WERI-Rb-1 (cell line): ENCODE results near the gene S100B.

Experiments used
- DNase-seq: peaks from one replicate; pipeline ENCODE4 v3.0.0-alpha.2; 2020
- H3K27ac ChIP-seq: fragments of 250-450 bp; sonication (Bioruptor Pico); 2 replicates; pipeline ENCODE4 v1.5.1; 2020; ENCODE audit warnings: mild to moderate bottlenecking, moderate library complexity
- H3K27me3 ChIP-seq: fragments of 250-450 bp; sonication (Bioruptor Pico); 2 replicates; pipeline ENCODE4 v1.5.1; 2021; ENCODE audit warnings: mild to moderate bottlenecking, low read depth, moderate library complexity; ENCODE audit not compliant: insufficient read depth, severe bottlenecking
- H3K36me3 ChIP-seq: fragments of 250-450 bp; sonication (Bioruptor Pico); 2 replicates; pipeline ENCODE4 v1.5.1; 2020; ENCODE audit warnings: mild to moderate bottlenecking, moderate library complexity
- H3K4me3 ChIP-seq: 2 replicates; pipeline ENCODE4 v1.5.1; 2011; ENCODE audit warnings: low read depth, mild to moderate bottlenecking, control low read depth, low read length
- H3K9me3 ChIP-seq: fragments of 250-450 bp; sonication (Bioruptor Pico); 2 replicates; pipeline ENCODE4 v1.5.1; 2021; ENCODE audit warnings: mild to moderate bottlenecking, moderate library complexity; ENCODE audit not compliant: severe bottlenecking
- CTCF ChIP-seq: IDR thresholded peaks from 2 replicates; pipeline ENCODE4 v1.5.1; 2011; ENCODE audit warnings: low read depth, mild to moderate bottlenecking, control low read depth, inconsistent platforms, low read length

Gene S100B

GRCh38 chr21:46568562-46568961 lies 36.3 kb downstream of the S100B start:
- DNase-seq, result no peak
- TF ChIP-seq CTCF, result no peak

GRCh38 chr21:46567348-46567747 lies 37.5 kb downstream of the S100B start:
- TF ChIP-seq CTCF, result no peak
- Histone ChIP-seq H3K9me3 (no peaks in the 10 kb centered on the region), H3K36me3 (peaks cover 60% of the 10 kb centered on the region), H3K27me3 (no peaks in the 10 kb centered on the region), H3K4me3 (no peak overlapping the region), H3K27ac (no peak overlapping the region)
- DNase-seq, result no peak

More at GRCh38 chr21:46568562-46568961, 36.3 kb downstream of the S100B start:
- Histone ChIP-seq H3K36me3 (peaks cover 50% of the 10 kb centered on the region), H3K9me3 (no peaks in the 10 kb centered on the region), H3K27ac (no peak overlapping the region), H3K4me3 (no peak overlapping the region), H3K27me3 (no peaks in the 10 kb centered on the region)

GRCh38 chr21:46564391-46564790 lies 40.5 kb downstream of the S100B start:
- Histone ChIP-seq H3K27ac (no peak overlapping the region), H3K36me3 (peaks cover 65% of the 10 kb centered on the region)
- no peak for DNase-seq

GRCh38 chr21:46562964-46563607 lies 41.8 kb downstream of the S100B start:
- no peak for DNase-seq

More at GRCh38 chr21:46564391-46564790, 40.5 kb downstream of the S100B start:
- Histone ChIP-seq H3K4me3 (no peak overlapping the region), H3K9me3 (no peaks in the 10 kb centered on the region), H3K27me3 (no peaks in the 10 kb centered on the region)
- TF ChIP-seq CTCF, result no peak

DNA sequence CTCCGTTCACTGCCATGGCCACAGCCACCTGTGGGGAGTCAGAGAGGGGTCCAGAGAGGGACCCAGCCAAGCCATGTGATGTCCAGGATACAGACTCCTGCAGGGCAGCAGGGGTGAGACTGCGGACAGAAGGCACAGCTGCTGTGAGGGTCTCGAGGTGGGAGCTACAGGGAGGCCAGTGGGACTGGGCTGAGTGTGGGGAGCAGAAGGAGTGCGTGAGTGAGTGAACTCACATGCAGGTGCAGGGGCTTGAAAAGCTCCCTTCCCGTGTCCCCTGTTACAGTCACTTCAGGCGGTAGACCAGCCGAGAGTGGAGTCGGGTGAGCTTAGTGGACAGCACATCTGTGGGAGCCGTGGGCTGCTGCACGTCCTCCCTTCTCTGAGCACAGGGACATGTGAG lies 42.4 kb downstream of the S100B start:
- Histone ChIP-seq H3K9me3 (no peaks in the 10 kb centered on the region), H3K36me3 (peaks cover 61% of the 10 kb centered on the region), H3K4me3 (no peak overlapping the region), H3K27me3 (no peaks in the 10 kb centered on the region), H3K27ac (no peak overlapping the region)
- no peak for DNase-seq
- TF ChIP-seq CTCF, result no peak

More at GRCh38 chr21:46562964-46563607, 41.8 kb downstream of the S100B start:
- H3K36me3 ChIP-seq, result peaks cover 63% of the 10 kb centered on the region
- no peak overlapping the region for H3K27ac ChIP-seq
- TF ChIP-seq CTCF, result no peak
- H3K27me3 ChIP-seq, result no peaks in the 10 kb centered on the region
- no peak overlapping the region for H3K4me3 ChIP-seq
- H3K9me3 ChIP-seq, result no peaks in the 10 kb centered on the region
